Measurements from ENCODE around the gene CDKN2A.

The CDKN2A gene

DNA sequence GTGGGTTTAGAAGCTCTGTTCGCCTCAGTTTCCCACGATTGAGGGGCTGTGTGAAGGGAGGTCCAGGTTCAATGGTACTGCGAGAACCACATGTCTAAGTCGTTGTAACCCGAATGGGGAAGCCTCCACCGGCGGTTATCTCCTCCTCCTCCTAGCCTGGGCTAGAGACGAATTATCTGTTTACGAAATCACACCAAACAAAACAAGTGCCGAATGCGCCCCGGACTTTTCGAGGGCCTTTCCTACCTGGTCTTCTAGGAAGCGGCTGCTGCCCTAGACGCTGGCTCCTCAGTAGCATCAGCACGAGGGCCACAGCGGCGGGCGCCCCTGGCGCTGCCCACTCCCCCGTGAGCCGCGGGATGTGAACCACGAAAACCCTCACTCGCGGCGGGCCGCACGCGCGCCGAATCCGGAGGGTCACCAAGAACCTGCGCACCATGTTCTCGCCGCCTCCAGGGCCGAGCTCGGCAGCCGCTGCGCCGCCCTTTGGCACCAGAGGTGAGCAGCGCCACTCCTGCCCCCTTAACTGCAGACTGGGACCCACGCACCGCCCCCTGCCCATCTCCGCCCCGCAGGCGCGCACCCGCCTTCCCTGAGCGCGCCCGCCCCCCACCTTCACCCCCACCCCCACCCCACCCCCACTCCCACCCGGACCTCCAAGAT lies at the start of gene CDKN2A:
TSS of gene CDKN2A (minus strand) at position 500 of the 663 bp plus-strand sequence.
- peak; percentile 52 to 71 for DNase-seq

DNA sequence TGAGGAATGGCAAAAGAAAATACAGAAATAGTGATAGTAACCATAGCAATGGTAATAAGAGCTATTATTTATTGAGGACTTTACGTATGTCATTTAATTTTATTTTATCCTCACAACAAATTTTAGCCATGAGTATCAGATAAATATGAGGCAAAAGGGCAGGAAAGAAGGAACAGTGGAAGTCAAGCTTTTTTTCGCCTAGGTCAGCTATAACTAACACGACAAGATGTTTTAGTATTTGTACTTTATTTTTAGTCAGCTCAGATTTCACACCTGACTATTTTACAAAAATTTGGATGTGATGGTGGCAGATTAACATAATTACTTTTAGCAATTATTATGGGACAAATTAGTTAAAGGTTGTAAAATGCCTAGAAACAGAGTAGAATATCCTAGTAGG lies 49.7 kb upstream of the CDKN2A start:
- no peak for DNase-seq

DNA sequence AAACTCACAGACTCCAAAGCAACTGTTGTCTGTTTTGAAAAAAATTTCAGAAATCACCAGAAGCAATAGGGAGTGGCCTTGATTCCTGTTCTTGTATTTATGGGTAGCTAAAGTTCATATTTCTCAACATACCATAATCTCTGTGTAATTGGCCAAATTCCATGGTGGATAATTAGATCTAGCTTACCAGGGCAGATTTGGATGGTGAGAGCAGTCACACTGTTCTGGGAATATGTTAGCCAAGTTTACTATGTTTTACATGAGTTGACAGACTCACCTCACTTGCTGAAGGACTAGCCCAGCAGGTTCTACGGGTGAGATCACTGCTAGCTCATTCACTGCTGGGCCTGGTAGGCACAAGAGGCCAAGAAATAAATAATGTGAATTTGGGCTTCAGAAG lies 47.6 kb upstream of the CDKN2A start:
- no peak for DNase-seq

DNA sequence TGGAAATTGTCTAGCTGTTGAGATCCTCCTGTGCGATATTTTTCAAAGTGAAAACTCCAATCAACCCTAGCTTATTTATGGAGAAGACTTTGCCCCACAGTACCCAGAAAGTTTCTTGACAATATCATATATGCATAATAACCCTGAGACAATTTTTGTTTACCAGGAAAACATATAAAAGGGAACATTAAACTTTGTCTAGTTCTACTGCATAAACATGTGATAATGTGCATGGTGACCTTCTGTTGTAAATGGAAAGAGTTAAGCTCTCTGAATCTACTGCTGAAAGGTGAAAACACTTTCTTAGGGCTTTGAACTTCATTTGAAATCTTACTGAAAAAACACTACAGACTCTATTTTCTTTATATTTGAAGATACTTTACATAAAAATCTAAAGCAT lies 47.2 kb upstream of the CDKN2A start:
- DNase-seq, result no peak

DNA sequence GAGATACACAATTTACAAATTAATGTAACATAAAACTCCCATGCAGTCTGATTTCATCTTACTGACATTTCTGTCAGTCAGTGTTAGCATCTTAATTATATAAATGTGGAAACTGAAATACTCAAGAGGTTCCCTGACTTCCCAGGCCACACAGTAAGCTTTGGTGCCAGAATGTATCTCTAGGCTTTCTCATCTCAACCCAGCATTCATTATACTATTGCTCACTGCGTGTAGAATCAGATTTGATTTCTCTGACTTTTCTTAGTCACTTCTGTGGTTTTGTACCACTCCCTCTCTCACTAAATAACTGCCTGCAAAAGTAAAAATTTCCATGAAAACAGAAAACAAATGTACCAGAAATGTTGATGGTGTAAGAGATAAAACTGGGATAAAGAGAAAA lies 46.6 kb upstream of the CDKN2A start:
- no peak for DNase-seq

DNA sequence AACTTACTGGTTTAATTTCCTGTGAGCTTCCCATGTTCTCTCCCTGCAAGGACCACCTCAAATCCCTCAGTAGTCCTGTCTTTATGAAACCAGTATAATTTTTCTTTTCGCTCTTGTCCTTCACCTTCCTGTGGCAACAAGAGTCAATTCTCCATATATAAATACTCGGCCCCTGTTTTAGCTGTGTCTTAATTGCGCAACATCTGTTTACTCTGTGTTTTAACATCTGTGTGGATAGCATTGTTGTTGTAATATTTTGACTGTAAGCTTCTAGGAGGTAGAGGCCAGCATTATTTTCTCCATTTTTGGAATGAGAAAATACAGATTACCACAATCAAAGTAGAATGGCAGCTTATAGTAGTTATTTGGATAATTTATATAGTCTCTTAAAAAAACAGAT lies 45.1 kb upstream of the CDKN2A start:
- no peak for DNase-seq

DNA sequence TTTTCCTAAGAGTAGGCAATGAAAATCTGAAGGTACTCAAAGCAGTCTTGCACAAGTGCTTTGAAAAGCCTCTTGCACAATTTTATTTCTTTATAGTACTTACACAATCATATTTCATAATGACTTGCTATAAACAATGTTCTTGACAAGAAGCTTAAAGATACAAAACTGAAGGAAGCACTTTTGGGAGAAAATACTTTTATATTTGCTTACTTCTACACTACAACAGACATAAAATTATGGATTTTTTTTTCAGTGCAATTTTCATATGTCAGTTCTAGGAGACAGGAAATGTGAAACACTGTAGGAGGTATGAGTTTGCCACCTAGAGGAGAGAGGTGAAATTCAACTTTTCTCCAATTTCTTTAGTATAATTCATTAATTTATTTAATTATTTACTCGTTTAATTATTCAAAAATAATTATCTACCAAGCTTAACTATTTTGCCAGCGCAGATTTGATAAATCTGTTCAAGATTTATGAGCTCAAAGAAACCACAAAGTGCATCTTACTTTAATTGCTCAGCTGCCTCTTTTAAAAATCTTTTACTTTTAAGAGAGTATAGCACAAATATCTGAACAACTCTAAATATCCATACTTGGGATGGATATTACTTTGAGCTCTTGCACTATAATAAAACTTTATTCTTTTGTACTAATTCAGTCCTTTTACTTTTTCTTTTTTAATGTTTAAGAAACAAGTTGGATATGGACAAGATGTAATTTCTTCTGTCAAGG lies 43.9 kb upstream of the CDKN2A start:
- DNase-seq, result peak in 1 of 2 donors; percentile 42

DNA sequence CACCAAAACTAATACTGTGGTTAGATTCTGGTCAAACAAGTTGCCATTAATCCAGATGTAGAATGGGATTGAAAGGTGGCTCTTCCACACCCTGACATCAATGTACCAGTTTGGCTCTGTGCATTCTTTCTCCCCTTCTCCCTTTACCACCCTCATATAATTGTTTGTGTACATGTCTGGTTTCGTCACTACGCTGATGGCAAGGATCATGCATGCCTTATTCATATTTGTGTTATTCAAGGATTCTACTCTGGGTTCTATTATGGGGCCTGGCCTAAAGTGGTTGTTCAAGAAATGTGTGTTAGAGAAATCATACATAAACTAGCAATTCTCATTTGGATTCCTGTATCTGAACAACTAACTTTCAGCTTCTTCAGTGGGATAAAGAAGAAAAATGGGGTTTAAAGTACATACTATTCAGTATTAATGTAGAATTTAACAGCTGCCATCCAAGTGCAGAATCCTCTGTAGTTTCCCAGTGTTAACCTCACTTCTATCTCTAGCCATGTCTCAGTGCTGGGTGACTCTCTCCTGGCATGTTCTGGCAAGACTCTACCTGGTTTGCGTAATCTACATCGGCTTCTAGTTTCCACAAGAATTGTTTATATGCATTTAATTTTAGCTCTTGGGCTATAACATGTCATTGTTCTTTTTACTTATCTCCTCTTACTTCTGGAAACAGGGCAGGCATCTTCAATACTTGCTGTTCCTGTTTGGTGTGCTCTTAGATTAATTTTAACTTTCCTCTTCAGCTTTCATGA lies 42.9 kb upstream of the CDKN2A start:
- DNase-seq, result no peak

DNA sequence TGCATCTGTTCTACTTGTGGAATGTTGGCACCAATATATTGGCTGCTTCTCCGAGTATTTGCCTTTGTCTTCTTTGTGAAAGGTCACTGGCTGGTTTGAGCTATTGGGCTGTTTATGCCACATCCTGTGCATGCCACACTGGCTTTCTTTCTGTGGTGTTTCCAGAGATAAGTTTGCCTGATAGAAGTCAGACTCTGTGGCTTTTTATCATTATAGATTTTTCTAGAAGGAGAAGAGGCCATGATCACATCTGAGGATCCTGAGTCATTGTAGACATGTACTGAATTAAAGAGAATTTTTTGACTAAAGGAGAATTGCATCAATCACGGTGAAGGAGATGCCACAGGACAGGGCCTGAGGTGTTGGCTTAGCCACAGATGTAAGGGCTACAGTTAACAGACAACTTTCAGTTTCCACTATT lies 41.4 kb upstream of the CDKN2A start:
- no peak for DNase-seq

DNA sequence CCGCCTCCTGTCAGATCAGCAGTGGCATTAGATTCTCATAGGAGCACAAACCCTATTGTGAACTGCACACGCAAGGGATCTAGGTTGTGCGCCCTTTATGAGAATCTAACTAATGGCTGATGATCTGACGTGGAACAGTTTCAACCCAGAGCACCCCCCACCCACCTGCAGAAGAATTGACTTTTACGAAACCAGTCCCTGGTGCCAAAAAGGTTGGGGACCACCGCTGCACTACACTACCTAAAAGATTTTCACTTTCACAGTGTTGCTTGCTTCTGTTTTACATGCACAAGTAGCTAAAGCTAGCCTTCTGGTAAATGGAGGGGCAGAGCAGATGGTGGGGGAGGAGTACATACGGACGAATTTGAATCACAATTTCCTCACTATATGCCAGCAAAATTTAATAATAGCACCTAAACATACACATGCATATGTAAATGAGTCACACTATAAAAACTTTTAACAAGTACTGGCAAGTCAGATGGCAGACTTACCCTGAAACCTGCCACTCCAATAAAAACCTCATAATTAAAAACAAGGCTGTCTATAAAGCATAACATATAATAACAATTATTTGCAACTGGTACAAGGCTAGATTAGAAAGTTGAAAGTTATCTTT lies 38.9 kb upstream of the CDKN2A start:
- DNase-seq, result no peak

DNA sequence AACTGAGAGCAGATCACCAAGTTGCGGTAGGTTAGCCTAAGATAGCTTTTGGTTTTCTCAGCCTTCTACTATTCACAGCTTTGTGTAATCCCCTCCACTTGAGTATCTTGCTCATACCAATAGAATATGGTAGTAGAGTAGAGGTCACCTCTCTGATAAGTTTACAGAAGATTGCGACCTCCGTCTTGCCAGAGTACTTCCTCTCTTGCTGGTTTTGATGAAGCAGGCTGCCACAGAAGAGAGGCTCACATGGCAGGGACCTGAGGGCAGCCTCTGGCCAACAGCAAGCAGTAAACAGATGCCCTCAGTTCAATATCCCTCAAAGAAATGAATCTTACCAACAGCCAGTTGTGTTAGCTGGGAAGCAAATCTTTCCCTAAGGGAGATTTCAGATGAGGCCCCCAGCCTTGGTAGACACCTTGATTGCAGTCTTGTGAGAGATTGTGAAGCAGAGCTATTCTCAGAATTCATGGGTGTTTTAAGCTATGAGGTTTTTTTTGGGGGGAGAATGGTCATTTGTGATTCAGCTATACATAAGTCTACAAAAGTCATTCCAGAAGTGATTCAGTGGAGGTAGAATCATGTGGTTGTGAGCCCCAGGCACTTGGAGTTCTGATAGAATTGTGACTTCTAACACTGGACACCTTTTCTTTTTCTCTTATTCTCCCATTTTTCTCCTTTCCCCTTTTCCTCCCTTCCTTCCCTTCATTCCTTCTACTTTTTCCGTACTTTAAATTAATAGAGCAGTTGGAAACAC lies 37.6 kb upstream of the CDKN2A start:
- no peak for DNase-seq

DNA sequence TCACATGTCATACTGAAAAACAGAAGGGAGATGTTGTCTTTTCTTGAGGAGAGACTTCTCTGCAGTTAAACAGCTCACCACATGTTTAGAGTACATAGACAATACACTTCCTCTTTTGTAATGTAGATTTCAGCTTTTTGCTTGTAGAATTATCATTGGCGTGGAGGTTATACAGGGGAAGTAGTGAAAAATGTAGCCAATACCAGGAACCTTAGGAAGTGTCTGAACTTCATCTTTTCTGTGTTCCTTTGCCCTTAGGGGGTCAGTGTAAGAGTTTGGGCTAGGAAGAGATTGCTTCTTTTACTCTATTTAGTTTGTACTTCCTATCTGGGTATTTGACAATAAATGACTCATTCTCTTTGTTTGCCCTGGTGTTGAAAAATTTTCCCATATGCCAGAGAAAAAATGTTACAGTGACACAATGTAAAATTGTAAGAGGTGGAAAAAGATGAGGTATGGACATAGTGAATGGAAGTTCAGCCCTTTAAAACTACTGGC lies 36.0 kb upstream of the CDKN2A start:
- no peak for DNase-seq

DNA sequence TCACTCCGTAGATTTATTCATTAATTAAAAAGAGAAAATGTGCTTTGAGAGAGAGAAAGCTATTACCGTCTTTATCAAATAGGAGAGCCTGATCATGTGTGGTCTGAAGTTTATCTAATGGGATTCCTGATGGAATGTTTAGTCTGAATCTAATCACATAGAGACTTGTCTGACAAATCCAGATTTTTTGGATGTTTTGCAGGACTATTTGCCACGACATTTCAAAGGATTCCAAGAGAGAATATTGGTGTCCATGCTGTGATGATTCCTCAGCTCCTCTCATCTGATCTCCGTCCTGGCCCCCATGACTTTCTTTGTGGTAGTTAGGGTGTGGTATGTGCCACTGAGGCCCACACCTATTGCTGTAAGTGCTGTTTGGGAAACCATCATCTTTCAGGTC lies 35.0 kb upstream of the CDKN2A start:
- no peak for DNase-seq

DNA sequence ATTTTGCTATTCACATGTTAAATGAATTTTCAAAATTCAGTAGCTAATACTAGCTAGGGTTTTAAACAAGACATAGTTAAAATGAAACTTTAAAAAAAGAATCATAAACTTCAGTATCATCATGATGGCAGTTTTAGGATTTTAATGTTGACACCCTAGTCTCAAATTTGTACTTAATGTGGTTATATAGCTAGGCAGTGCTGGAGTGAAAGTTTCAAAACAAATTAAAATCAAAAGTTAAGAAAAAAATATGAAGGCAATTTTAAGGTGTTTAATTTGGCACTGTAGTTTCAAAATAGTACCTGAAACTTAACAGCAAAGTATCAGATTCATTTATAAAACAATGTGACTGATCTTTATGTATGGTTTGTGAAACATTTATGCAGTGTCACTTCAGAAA lies 34.2 kb upstream of the CDKN2A start:
- no peak for DNase-seq

DNA sequence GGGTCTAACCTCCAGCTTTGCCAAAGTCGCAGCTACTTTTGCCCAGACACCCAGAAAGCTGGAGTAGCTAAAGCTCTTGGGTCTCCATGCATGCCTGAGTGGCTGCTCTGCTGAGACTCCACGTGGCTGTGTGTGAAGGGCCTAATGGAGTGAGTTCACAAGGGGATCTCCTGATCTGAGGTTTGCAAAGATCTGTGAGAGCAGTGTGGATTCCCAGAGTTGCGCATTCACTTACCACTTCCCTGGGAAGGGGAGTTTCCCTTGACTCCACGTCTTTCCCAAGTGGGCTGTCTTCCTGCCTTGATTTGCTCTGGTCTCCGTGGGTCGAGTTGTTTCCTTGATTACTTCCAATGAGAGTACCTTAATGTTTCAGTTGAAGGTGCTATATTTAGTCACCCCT lies 32.5 kb upstream of the CDKN2A start:
- DNase-seq, result no peak

DNA sequence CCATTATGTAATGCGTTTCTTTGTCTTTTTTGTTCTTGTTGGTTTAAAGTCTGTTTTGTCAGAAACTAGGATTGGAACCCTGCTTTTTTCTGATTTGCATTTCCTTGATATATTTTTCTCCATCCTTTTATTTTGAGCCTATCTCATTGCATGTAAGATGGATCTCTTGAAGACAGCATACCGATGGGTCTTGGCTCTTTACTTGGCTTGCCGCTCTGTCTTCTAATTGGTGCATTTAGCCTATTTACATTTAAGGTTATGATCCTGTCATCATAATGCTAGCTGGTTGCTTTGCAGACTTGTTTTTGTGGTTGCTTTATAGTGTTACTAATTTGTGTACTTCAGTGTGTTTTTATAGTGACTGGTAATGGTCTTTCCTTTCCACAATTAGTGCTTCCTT lies 28.2 kb upstream of the CDKN2A start:
- DNase-seq, result no peak

DNA sequence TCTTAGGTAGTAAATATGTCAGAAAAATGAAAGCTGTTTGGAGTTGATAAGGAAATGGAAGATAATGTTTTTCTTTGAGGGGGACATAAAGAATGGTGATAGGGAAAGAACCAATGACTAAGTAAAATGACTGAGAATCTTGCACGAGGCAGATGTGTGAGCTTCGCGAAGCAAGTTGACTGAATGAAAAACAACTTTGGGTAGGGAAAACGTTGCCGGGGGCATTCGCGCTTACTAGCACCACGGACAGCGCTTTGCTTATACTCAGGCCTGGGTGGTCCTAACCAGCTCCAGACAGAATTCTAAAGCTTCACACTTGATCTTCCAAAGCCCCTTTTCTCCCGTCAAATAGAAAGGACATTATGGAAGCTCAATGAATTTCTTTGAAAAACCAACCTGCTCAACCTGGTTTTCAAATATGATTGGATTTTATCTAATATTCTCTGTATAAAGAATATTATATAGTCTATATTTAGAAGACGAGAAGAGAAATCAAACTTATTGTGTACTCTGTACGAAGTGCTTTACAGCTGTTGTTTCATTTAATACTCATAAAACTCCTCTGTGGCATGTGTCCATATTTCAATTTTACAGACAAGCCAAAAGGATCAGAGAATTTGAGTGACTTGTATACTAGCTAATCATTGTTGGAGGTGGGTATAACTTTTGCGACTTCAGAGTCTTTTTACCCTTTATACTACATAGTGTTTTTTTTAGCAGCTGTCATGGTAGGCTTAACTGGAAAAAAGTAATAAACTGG lies 16.9 kb upstream of the CDKN2A start:
- DNase-seq, result no peak

DNA sequence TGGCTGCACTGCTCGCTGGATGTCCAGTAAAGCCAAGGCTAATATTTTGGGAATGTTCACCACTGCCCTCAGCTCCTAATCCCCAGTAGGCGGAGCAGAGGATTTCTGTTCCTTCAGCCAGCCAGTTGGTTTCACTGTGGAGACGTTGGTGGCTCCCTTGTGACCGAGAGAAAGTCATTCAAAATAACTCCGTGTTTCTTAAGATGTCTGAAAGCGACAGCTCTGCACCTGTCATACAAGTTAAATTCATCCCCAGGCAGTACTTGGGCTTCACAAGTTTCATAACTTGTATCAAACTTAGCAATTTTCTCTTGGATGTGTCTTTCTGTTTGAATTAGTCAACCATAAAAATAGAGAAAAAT lies 15.3 kb upstream of the CDKN2A start:
- DNase-seq, result no peak

DNA sequence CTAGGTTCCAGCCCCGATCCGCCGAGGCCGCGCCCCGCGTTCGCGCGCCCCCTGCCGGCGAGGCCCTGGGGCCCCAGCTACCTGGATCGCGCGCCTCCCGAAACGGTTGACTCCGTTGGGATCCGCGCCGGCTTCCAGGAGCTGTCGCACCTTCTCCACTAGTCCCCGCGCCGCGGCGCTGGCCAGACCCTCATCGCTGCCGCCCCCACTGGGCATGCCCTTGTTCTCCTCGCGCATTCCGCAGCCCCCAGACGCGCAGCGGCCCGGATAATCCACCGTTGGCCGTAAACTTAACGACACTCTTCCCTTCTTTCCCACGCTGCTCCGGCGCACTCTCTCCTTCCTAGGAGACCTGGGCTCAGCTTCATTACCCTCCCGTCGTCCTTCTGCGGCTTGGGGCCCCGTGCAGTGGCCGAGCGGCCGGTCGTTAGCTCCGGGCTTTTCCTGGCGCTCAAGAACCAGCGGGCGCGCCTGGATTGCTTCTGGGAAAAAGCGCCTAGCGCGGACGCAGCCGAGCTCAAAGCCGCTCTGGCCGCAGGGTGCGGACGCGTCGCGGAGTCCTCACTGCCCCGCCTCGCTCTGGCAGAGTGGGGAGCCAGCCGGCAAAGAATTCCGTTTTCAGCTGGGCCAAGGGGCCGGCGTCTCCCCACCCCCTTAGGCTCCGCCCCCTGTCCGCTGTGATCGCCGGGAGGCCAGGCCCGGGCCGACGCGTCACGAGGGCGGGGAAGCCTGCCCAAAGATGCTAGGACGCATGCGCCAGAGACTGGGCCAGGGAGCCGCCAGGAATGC lies 14.7 kb upstream of the CDKN2A start, which contains the start of gene CDKN2B:
TSS of gene CDKN2B (minus strand) at position 589 of the 789 bp plus-strand sequence. CDS start at position 237, 352 bp downstream.
- peak; percentile 80 to 84 for DNase-seq

DNA sequence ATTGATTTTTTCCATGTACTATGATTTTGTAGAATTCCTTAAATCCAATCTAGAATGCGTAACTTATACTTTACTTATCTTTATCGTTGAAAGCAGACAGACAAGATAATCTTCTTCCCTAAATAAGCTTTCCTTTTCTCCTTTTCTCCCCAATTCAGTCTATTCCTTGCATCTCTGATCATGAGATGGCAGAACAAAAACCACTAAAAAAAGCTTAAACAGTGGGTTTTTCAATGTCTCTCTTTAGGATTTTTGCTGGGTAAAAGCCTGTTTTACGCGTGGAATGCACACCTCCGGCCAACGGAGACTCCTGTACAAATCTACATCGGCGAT lies 14.2 kb upstream of the CDKN2A start:
- DNase-seq, result no peak

Measured in CD4-positive, alpha-beta T cell treated with Interferon alpha-2 for 1 hour (primary cell).